ENCODE data around the gene SYNE4.

DNA sequence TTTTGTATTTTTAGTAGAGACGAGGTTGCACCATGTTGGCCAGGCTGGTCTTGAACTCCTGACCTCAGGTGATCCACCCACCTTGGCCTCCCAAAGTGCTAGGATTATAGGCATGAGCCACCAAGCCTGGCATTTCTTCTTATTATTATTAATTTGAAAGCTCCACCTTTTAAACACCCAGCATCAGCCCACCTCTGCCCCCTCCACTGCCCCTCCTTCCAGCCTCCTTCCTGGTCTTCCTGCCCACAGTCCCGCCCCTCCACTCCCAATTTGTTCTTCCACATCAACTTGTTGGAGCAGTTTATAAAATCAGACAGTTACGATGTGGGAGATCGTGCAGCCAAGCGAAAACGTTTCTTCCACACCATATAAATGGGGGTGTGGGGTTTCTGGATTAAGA is 31.9 kb upstream of the SYNE4 start:
- TF ChIP-seq, protein P1, sequence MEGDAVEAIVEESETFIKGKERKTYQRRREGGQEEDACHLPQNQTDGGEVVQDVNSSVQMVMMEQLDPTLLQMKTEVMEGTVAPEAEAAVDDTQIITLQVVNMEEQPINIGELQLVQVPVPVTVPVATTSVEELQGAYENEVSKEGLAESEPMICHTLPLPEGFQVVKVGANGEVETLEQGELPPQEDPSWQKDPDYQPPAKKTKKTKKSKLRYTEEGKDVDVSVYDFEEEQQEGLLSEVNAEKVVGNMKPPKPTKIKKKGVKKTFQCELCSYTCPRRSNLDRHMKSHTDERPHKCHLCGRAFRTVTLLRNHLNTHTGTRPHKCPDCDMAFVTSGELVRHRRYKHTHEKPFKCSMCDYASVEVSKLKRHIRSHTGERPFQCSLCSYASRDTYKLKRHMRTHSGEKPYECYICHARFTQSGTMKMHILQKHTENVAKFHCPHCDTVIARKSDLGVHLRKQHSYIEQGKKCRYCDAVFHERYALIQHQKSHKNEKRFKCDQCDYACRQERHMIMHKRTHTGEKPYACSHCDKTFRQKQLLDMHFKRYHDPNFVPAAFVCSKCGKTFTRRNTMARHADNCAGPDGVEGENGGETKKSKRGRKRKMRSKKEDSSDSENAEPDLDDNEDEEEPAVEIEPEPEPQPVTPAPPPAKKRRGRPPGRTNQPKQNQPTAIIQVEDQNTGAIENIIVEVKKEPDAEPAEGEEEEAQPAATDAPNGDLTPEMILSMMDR (conservative IDR thresholded peaks at IDR 0.05 in 1 of 2, IDR thresholded peaks at IDR 0.05 in 1 of 2; ENCODE audit: low read depth in 1 of 2, low read length in 2 of 2): no peak
- no peak for TF ChIP-seq EZH2 (IDR thresholded peaks at IDR 0.05; ENCODE audit: low read length, missing control alignments)

All from fibroblast of lung (primary cell).